ENCODE measurements around the gene ALOX15B.

DNA sequence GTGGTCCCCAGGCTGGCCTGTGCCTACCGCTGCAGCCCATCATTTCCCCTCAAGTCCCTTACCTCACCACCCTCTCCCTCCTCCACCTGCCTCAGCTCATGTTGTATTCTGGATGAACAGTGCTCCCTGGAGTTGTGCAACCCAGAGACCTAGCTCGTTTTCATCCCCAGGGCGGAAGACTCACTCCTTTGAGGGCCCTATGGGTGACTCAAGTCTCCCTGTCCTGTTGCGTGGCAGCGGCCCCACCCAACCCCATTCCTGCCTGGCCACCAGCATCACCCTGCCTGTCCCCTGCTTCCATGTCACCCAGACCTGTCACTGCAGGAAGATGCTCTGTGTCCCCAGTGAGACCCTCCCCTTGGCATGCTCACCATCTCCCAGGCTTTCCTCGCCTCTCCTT, 45.4 kb downstream of the ALOX15B start:
- TF ChIP-seq, protein P1, sequence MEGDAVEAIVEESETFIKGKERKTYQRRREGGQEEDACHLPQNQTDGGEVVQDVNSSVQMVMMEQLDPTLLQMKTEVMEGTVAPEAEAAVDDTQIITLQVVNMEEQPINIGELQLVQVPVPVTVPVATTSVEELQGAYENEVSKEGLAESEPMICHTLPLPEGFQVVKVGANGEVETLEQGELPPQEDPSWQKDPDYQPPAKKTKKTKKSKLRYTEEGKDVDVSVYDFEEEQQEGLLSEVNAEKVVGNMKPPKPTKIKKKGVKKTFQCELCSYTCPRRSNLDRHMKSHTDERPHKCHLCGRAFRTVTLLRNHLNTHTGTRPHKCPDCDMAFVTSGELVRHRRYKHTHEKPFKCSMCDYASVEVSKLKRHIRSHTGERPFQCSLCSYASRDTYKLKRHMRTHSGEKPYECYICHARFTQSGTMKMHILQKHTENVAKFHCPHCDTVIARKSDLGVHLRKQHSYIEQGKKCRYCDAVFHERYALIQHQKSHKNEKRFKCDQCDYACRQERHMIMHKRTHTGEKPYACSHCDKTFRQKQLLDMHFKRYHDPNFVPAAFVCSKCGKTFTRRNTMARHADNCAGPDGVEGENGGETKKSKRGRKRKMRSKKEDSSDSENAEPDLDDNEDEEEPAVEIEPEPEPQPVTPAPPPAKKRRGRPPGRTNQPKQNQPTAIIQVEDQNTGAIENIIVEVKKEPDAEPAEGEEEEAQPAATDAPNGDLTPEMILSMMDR (IDR thresholded peaks at IDR 0.05; ENCODE audit: low read depth, low read length), result no peak
- no peak for TF ChIP-seq EZH2phosphoT487 (IDR thresholded peaks at IDR 0.05; ENCODE audit: low read depth)
